Right lobe of liver (tissue), 6 donors: Measurements from ENCODE around the gene AMZ1. TPM values are rescaled to one million over a fixed set of nuclear protein-coding genes. Genes with fewer than 3 reads are reported as not detected.

Experiments
- ATAC-seq, 4 donors: fragments of 200-7000 bp; cut with Tn5 transposase; one replicate each; pipeline ENCODE4 v1.9.1; 2020; ENCODE audit warnings: mild to moderate bottlenecking in 4 of 4, moderate library complexity in 4 of 4
- DNase-seq, 3 donors: peaks; one replicate each; pipeline ENCODE4 v3.0.0-alpha.2; 2020
- H3K27ac ChIP-seq, 3 donors: fragments of 200-600 bp; one replicate each; pipeline ENCODE4 v1.8.0; 2022
- H3K27me3 ChIP-seq, 2 donors: fragments of 200-600 bp; one replicate each; pipeline ENCODE4 v1.8.0; 2022
- H3K36me3 ChIP-seq, 4 donors: fragments of 200-600 bp; sonication (generic) in 1 of 4; one replicate each; pipeline versions ENCODE4 v1.5.1 to v1.8.0; 2017 to 2022; ENCODE audit warnings: control low read depth in 1 of 4
- H3K4me1 ChIP-seq, 4 donors: fragments of 200-600 bp; sonication (generic) in 1 of 4; one replicate each; pipeline versions ENCODE4 v1.5.1 to v1.8.0; 2017 to 2022; ENCODE audit warnings: control low read depth in 1 of 4
- H3K4me3 ChIP-seq, 3 donors: fragments of 200-600 bp; one replicate each; pipeline ENCODE4 v1.8.0; 2022
- H3K9me3 ChIP-seq, 4 donors: fragments of 200-600 bp; sonication (generic) in 1 of 4; one replicate each; pipeline versions ENCODE4 v1.5.1 to v1.8.0; 2017 to 2022; ENCODE audit warnings: control low read depth in 1 of 4
- POLR2A ChIP-seq: fragments of 450-650 bp; IDR thresholded peaks from one replicate; pipeline ENCODE4 v1.6.1; 2017; ENCODE audit warnings: antibody characterized with exemption, mild to moderate bottlenecking
- WGBS: methylation state at CpG from one replicate; pipeline ENCODE4 v1.1.6; 2018; ENCODE audit warnings: low coverage, low lambda C conversion rate; ENCODE audit not compliant: insufficient coverage; ENCODE audit errors: missing lambda C conversion rate; 5-methylcytosine and 5-hydroxymethylcytosine counted together
- intact Hi-C, 2 donors: fragments of 100-400 bp; cut with DNase I; formaldehyde crosslinking; loops; one replicate each; pipeline versions ENCODE4 v1.11.2 to v1.14.1; 2022
- total RNA-seq, 6 experiments: library from RNA; depleted of rRNA in 2 of 6; stranded (reverse); fragments of >200 nt in 2 of 6; fragmentation: NEBNext Ultra II Directional in 3 of 6; extraction: Animal tissue kit (Norgen Biotek cat#: 25700) in 3 of 6; gene quantifications; one replicate each; pipeline versions ENCODE4 v1.1.0 to v1.2.4, GENCODE V29; 2016 to 2023
- TF ChIP-seq, protein P1 (sequence below), 4 donors: fragments of 200-600 bp in 3 of 4; fragments of 450-650 bp in 1 of 4; IDR thresholded peaks; one replicate each; pipeline versions ENCODE4 v1.5.1 to v1.8.0; 2016 to 2022; ENCODE audit warnings: antibody characterized with exemption in 4 of 4, mild to moderate bottlenecking in 2 of 4
- donor health status: DM: no; HTN: yes; CAD: no.
- donor health status: DM: no; HTN: no; CAD: no.
- donor health status: DM: no; HTN: no; CAD: no.
- donor health status: DM: no; HTN: yes; CAD: no.
- donor health status: DM: no; HTN: yes; CAD: no.

Gene AMZ1
- total RNA-seq, 6 experiments from 2014 or later: 0.42 to 5.8 (median 1.4) TPM; not detected in 1

DNA sequence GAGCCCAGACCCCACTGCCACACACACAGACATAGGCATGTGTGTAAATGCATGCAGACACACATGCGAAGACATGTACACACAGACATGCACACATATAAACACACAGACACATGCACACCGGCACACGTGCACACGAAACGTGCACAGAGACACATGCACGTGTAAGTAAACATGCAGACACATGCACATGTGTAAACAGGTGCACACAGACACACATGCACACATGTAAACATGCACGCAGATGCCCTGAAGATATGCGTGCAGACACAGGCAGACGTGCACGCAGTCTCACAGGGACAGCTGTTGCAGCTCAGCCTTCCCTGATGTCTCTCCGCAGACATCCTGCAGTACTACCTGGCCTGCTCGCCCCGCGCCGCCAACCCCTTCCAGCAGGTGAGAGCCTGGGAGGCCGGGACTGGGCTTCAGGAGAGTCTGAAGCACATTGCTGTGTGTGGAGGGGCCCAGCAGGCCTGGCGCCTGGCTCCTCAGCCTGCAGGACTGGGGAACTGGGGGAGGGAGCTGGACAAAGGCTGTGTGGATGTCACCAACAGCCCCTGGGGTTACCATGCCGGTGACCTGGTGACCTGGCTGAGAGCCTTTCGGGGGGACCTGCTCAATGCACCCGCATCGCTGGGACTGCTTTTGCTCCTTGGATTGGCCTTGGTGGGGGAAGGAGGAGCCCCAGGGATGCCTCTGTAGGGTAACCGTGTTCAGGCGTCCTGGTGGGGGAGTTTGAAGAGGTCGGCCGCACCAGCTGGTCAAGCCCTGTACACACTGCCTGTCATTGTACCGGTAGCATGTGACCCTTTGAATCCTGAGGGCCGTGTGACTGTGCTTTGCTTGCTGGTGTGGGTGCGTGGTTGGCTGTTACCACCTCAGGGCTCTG, 35.9 kb upstream of the AMZ1 start:
- H3K4me1 ChIP-seq: no peaks in the 10 kb centered on the region
- no peaks in the 10 kb centered on the region for H3K36me3 ChIP-seq
- 90% methylated on average over 6 of the region's 28 CpGs for WGBS
- H3K27ac ChIP-seq: no peak overlapping the region
- H3K9me3 ChIP-seq: no peaks in the 10 kb centered on the region
- TF ChIP-seq, protein P1, sequence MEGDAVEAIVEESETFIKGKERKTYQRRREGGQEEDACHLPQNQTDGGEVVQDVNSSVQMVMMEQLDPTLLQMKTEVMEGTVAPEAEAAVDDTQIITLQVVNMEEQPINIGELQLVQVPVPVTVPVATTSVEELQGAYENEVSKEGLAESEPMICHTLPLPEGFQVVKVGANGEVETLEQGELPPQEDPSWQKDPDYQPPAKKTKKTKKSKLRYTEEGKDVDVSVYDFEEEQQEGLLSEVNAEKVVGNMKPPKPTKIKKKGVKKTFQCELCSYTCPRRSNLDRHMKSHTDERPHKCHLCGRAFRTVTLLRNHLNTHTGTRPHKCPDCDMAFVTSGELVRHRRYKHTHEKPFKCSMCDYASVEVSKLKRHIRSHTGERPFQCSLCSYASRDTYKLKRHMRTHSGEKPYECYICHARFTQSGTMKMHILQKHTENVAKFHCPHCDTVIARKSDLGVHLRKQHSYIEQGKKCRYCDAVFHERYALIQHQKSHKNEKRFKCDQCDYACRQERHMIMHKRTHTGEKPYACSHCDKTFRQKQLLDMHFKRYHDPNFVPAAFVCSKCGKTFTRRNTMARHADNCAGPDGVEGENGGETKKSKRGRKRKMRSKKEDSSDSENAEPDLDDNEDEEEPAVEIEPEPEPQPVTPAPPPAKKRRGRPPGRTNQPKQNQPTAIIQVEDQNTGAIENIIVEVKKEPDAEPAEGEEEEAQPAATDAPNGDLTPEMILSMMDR (IDR thresholded peaks at IDR 0.05): no peak
- TF ChIP-seq POLR2A: no peak
- H3K27me3 ChIP-seq: no peaks in the 10 kb centered on the region
- H3K4me3 ChIP-seq: no peak overlapping the region
- intact Hi-C loops: no loop called here
- no peak for DNase-seq
- no peak for ATAC-seq

DNA sequence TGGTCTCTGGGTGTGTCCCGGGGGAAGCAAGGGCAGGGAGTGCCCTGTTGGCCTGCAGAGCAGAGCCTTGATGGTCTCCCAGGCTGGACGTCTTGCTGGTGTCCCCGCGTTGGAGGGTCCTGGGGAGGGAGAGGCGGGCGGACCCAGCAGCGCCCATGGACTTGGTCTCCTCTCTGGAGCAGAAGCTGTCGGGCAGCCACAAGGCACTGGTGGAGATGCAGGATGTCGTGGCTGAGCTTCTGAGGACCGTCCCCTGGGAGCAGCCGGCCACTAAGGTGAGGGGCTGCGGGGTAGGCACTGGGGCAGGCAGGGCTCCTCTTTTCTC, 35.3 kb upstream of the AMZ1 start:
- H3K9me3 ChIP-seq: no peaks in the 10 kb centered on the region
- H3K27ac ChIP-seq: no peak overlapping the region
- H3K27me3 ChIP-seq: no peaks in the 10 kb centered on the region
- no peaks in the 10 kb centered on the region for H3K4me1 ChIP-seq
- 100% methylated on average over 2 of the region's 12 CpGs for WGBS
- DNase-seq (no peak), ATAC-seq (no peak)
- no peak for TF ChIP-seq POLR2A
- TF ChIP-seq, protein P1 (IDR thresholded peaks at IDR 0.05): no peak
- H3K36me3 ChIP-seq: no peaks in the 10 kb centered on the region
- no peak overlapping the region for H3K4me3 ChIP-seq
- intact Hi-C loops: no loop called here

DNA sequence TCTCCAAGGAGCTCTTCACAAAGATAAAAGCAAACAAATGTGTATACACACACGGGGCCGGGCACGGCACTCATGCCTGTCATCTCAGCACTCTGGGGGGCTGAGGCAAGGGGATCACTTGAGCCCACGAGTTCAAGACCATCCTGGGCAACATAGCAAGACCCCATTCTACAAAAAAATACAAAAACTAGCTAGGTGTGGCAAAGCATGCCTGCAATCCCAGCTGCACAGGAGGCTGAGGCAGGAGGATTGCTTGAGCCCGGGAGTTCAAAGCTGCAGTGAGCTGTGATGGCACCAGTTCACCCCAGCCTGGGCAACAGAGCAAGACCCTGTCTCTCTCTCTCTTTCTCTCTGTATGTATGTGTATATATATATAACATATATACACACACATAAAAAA, 33.9 kb upstream of the AMZ1 start:
- Histone ChIP-seq H3K27me3 (no peaks in the 10 kb centered on the region), H3K36me3 (peaks cover 0 to 2% (median 0%) of the 10 kb centered on the region in 4 donors), H3K4me3 (no peak overlapping the region), H3K27ac (no peak overlapping the region), H3K9me3 (no peaks in the 10 kb centered on the region), H3K4me1 (no peaks in the 10 kb centered on the region)
- DNase-seq (no peak), ATAC-seq (no peak)
- TF ChIP-seq, protein P1 (IDR thresholded peaks at IDR 0.05): no peak
- no peak for TF ChIP-seq POLR2A
- WGBS: 40% methylated on average over 3 of the region's 5 CpGs
- intact Hi-C loops: no loop called here

DNA sequence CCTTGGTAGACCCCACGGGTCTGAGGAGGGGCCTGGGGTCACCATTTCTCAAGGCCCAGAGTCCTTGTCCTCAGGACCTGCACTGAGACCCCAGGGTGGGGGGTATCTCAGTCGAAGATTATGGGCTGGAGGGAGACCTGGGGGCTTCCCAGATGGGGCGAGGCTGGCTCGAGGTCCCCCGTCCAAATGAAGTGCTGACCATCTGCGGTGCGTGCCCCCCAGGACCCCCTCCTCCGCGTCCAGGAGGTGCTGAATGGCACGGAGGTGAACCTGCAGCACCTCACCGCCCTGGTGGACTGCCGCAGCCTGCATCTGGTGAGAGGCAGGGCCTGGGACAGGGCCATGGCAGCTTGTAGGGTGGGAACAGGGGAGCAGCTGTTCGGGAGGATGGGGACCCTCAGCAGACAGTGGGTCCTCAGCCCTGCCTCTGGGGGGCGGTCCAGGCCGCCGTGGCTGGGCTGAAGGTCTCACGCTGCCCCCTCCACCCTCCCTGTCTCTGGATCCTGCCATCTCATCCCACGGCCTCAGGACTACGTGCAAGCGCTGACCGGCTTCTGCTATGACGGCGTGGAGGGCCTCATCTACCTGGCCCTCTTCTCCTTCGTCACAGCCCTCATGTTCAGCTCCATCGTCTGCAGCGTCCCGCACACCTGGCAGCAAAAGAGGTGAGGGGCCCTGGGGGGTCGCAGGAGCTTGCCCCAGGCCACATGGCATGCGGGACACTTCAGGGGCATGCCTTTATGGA, 32.0 kb upstream of the AMZ1 start:
- Histone ChIP-seq H3K36me3 (peaks cover 0 to 2% (median 0%) of the 10 kb centered on the region in 4 donors), H3K4me3 (no peak overlapping the region), H3K27ac (no peak overlapping the region), H3K4me1 (no peaks in the 10 kb centered on the region), H3K27me3 (no peaks in the 10 kb centered on the region), H3K9me3 (no peaks in the 10 kb centered on the region)
- no peak for TF ChIP-seq POLR2A
- TF ChIP-seq, protein P1 (IDR thresholded peaks at IDR 0.05): no peak
- intact Hi-C loops: no loop called here
- no peak for ATAC-seq
- no peak for DNase-seq
- 94% methylated on average over 14 of the region's 29 CpGs for WGBS
